Daoy (cell line): ENCODE results near the gene FIGN. TPM values are rescaled to one million over a fixed set of nuclear protein-coding genes. Genes with fewer than 3 reads are reported as not detected.

Source experiments
- DNase-seq: peaks from one replicate; pipeline ENCODE4 v3.0.0-alpha.2; 2015; ENCODE audit warnings: low read depth
- total RNA-seq: library from RNA; depleted of rRNA; stranded (reverse); fragments of >200 nt; shearing (Covaris generic); gene quantifications from 2 replicates; pipeline ENCODE4 v1.2.3, GENCODE V29; 2014; rRNA removed

The FIGN gene
- 0.57 and 5.8 TPM in 2 replicates for total RNA-seq

- DNase-seq: peak; percentile 84
Measured at GRCh38 chr2:163735685-163736432, at the start of gene FIGN. Gene FIGN (minus strand): TSS chr2:163736008. CDS start chr2:163734927, 1,081 bp downstream.

- no peak for DNase-seq
Measured at GRCh38 chr2:163785162-163785561, 49.4 kb upstream of the FIGN start.

- DNase-seq: no peak
Measured at GRCh38 chr2:163779970-163780597, 44.3 kb upstream of the FIGN start.

GRCh38 chr2:163778045-163778781 is 42.4 kb upstream of the FIGN start:
- DNase-seq: peak; percentile 66

GRCh38 chr2:163775304-163775703 is 39.5 kb upstream of the FIGN start:
- peak; percentile 28 for DNase-seq

GRCh38 chr2:163774862-163775261 is 39.1 kb upstream of the FIGN start:
- peak; percentile 53 for DNase-seq

GRCh38 chr2:163773276-163773675 is 37.5 kb upstream of the FIGN start:
- DNase-seq: no peak

GRCh38 chr2:163771596-163771995 is 35.8 kb upstream of the FIGN start:
- peak; percentile 12 for DNase-seq

- DNase-seq: peak; percentile 1
Measured at GRCh38 chr2:163768881-163769695, 33.3 kb upstream of the FIGN start.

GRCh38 chr2:163767097-163767496 is 31.3 kb upstream of the FIGN start:
- DNase-seq: no peak

- no peak for DNase-seq
Measured at GRCh38 chr2:163764566-163764965, 28.8 kb upstream of the FIGN start.

- no peak for DNase-seq
Measured at GRCh38 chr2:163759013-163759412, 23.2 kb upstream of the FIGN start.

GRCh38 chr2:163757814-163758213 is 22.0 kb upstream of the FIGN start:
- DNase-seq: no peak

- DNase-seq: no peak
Measured at GRCh38 chr2:163756588-163756987, 20.8 kb upstream of the FIGN start.

GRCh38 chr2:163755366-163755765 is 19.6 kb upstream of the FIGN start:
- no peak for DNase-seq

GRCh38 chr2:163753726-163754125 is 17.9 kb upstream of the FIGN start:
- no peak for DNase-seq

GRCh38 chr2:163752267-163752666 is 16.5 kb upstream of the FIGN start:
- DNase-seq: no peak

GRCh38 chr2:163751696-163752095 is 15.9 kb upstream of the FIGN start:
- DNase-seq: no peak

GRCh38 chr2:163748420-163748819 is 12.6 kb upstream of the FIGN start:
- no peak for DNase-seq

- no peak for DNase-seq
Measured at GRCh38 chr2:163741435-163741834, 5.6 kb upstream of the FIGN start.

- DNase-seq: no peak
Measured at GRCh38 chr2:163737563-163737962, 1.8 kb upstream of the FIGN start.

GRCh38 chr2:163737190-163737439 is 1.3 kb upstream of the FIGN start:
- DNase-seq: no peak
